ENCODE data around the gene TTC21B.
"Not testable (repeated sequence)": the region's sequence is repeated elsewhere in the genome, so short reads cannot be mapped to it uniquely, and the experiment has no call there.

The TTC21B gene

GRCh38 chr2:165872101-165872791 is 81.3 kb downstream of the TTC21B start:
- Histone ChIP-seq H3K36me3 (peaks cover 4% of the 10 kb centered on the region; the same call in 1 of the 2 replicates), H3K4me3 (no peak overlapping the region), H3K27ac (no peak overlapping the region), H3K4me1 (no peaks in the 10 kb centered on the region), H3K9me3 (no peaks in the 10 kb centered on the region), H3K27me3 (no peaks in the 10 kb centered on the region), H3K9ac (no peak overlapping the region), H4K20me1 (no peaks in the 10 kb centered on the region), H3K4me2 (no peak overlapping the region)
- no peak for TF ChIP-seq Cebpa-rat (IDR thresholded peaks at IDR 0.05)

DNA sequence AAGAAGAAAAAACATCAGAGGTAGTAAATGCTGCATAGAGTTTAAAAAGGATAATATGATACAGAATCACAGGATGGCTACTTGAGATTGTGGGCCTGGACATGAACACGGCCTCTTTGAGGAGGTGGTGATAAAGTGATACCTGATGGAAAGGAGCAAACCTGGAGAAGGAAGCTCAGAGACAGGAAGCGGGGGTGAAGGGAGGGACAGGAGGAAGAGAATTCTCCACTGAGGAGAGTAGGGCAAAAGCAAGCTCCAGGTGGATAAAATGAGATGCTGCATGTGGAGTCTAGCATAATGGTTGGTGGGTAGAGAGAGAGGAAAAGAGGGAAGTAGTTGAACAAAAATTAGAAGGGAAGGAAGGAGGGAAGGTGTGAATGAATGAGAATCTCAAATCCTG is 82.6 kb downstream of the TTC21B start:
- H3K4me1 ChIP-seq = no peaks in the 10 kb centered on the region
- peaks cover 3% of the 10 kb centered on the region; the same call in 1 of the 2 replicates for H3K36me3 ChIP-seq
- TF ChIP-seq Cebpa-rat (IDR thresholded peaks at IDR 0.05) = no peak

DNA sequence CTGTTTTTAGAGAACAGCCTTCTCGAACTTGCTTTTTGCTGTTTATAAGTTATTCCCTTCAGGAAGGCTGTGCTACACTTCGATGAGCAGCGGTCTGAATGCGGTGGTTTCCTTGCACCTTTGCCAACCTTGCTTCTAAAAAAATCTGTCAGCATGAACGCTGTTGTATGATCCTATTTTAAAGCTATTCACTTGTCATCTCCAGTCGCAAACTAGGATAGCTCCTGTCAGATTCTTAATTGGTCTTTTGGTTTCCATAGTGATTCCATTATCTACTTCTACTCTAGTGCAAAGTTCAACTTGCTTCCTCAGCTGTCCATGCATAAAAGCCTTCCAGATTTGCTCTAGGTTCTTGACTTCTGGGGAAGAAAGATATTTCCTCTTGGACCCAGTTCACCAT is 83.2 kb downstream of the TTC21B start:
- Histone ChIP-seq H3K4me1 (no peaks in the 10 kb centered on the region), H3K27me3 (no peaks in the 10 kb centered on the region), H3K9ac (no peak overlapping the region), H3K27ac (no peak overlapping the region), H3K9me3 (no peaks in the 10 kb centered on the region), H3K4me2 (no peak overlapping the region), H4K20me1 (no peaks in the 10 kb centered on the region), H3K36me3 (peaks cover 3% of the 10 kb centered on the region; the same call in 1 of the 2 replicates), H3K4me3 (no peak overlapping the region)
- no peak for TF ChIP-seq Cebpa-rat (IDR thresholded peaks at IDR 0.05)

More for the DNA sequence above, 82.6 kb downstream of the TTC21B start:
- Histone ChIP-seq H3K9ac (no peak overlapping the region), H3K27me3 (no peaks in the 10 kb centered on the region), H3K4me3 (no peak overlapping the region), H3K4me2 (no peak overlapping the region), H3K27ac (no peak overlapping the region), H3K9me3 (no peaks in the 10 kb centered on the region), H4K20me1 (no peaks in the 10 kb centered on the region)

GRCh38 chr2:165868211-165868610 is 85.4 kb downstream of the TTC21B start:
- Histone ChIP-seq H3K4me3 (no peak overlapping the region), H3K4me1 (no peaks in the 10 kb centered on the region), H3K9ac (no peak overlapping the region), H4K20me1 (no peaks in the 10 kb centered on the region), H3K9me3 (no peaks in the 10 kb centered on the region), H3K27me3 (no peaks in the 10 kb centered on the region), H3K27ac (no peak overlapping the region), H3K36me3 (no peaks in the 10 kb centered on the region; the same call in 1 of the 2 replicates), H3K4me2 (no peak overlapping the region)
- TF ChIP-seq Cebpa-rat (IDR thresholded peaks at IDR 0.05) = no peak

- H3K4me3 ChIP-seq = no peak overlapping the region
- H4K20me1 ChIP-seq = no peaks in the 10 kb centered on the region
- no peaks in the 10 kb centered on the region for H3K27me3 ChIP-seq
- no peak overlapping the region for H3K27ac ChIP-seq
- peaks cover 24% of the 10 kb centered on the region for H3K9me3 ChIP-seq
- no peaks in the 10 kb centered on the region for H3K4me1 ChIP-seq
- no peak for TF ChIP-seq Cebpa-rat (IDR thresholded peaks at IDR 0.05)
- H3K4me2 ChIP-seq = no peak overlapping the region
- no peaks in the 10 kb centered on the region for H3K36me3 ChIP-seq
- no peak overlapping the region for H3K9ac ChIP-seq
Measured at GRCh38 chr2:165864296-165864695, 89.3 kb downstream of the TTC21B start.

DNA sequence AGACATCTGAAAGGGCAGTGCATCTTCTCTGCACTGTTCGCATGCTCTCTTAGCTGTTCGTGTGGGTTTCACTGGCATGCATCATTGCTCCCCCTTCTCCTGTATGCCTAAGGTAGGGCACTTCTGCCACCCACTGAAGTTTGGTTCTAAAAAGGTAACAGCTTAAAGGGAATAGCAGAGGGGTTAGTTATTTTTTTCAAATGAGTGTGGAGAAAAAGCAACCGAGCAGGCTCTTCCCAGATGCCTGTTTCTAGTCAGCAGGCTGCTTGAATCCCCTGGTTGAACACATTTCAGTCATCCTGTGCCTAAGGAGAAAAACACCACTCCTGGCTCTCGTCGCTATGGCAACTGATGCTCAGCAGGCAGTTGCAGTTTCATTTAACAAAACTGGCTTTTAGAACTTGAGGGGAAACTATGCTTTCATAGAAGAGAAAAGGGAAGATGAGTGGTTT is 89.7 kb downstream of the TTC21B start:
- TF ChIP-seq Cebpa-rat (IDR thresholded peaks at IDR 0.05) = no peak
- H3K4me2 ChIP-seq = no peak overlapping the region

GRCh38 chr2:165861083-165861482 is 92.5 kb downstream of the TTC21B start:
- not testable (repeated sequence) for H3K27me3 ChIP-seq, H3K4me1 ChIP-seq, H3K9ac ChIP-seq, H4K20me1 ChIP-seq, H3K4me2 ChIP-seq, H3K4me3 ChIP-seq, H3K36me3 ChIP-seq, H3K27ac ChIP-seq
- H3K9me3 ChIP-seq = peaks cover 25% of the 10 kb centered on the region

More for the DNA sequence above, 89.7 kb downstream of the TTC21B start:
- peaks cover 25% of the 10 kb centered on the region for H3K9me3 ChIP-seq
- no peak overlapping the region for H3K4me3 ChIP-seq
- no peaks in the 10 kb centered on the region for H4K20me1 ChIP-seq
- H3K27me3 ChIP-seq = no peaks in the 10 kb centered on the region
- H3K36me3 ChIP-seq = no peaks in the 10 kb centered on the region
- no peak overlapping the region for H3K9ac ChIP-seq
- H3K4me1 ChIP-seq = no peaks in the 10 kb centered on the region
- H3K27ac ChIP-seq = no peak overlapping the region

DNA sequence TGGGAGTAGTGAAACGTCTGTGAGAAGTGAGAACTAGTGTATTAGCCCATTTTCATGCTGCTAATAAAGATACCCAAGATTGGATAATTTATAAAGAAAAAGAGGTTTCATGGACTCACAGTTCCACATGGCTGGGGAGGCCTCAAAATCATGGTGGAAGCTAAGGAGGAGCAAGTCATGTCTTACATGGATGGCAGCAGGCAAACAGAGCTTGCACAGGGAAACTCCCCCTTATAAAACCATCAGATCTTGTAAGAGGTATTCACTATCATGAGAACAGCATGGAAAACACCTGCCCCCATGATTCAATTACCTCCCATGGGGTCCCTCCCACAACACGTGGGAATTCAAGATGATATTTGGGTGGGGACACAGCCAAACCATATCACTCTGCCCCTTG is 93.9 kb downstream of the TTC21B start:
- peaks cover 25% of the 10 kb centered on the region for H3K9me3 ChIP-seq
- not testable (repeated sequence) for H3K4me2 ChIP-seq

GRCh38 chr2:165857876-165858275 is 95.7 kb downstream of the TTC21B start:
- no peak for TF ChIP-seq Cebpa-rat (IDR thresholded peaks at IDR 0.05)
- Histone ChIP-seq H4K20me1 (no peaks in the 10 kb centered on the region), H3K9ac (no peak overlapping the region), H3K36me3 (peaks cover 13% of the 10 kb centered on the region; the same call in 1 of the 2 replicates), H3K4me2 (no peak overlapping the region), H3K27ac (no peak overlapping the region), H3K4me3 (no peak overlapping the region), H3K4me1 (no peaks in the 10 kb centered on the region), H3K27me3 (no peaks in the 10 kb centered on the region), H3K9me3 (peaks cover 42% of the 10 kb centered on the region)

More for the DNA sequence above, 93.9 kb downstream of the TTC21B start:
- H3K27ac ChIP-seq, H3K36me3 ChIP-seq, H3K4me1 ChIP-seq, H4K20me1 ChIP-seq, H3K4me3 ChIP-seq, H3K27me3 ChIP-seq, H3K9ac ChIP-seq: not testable (repeated sequence)

DNA sequence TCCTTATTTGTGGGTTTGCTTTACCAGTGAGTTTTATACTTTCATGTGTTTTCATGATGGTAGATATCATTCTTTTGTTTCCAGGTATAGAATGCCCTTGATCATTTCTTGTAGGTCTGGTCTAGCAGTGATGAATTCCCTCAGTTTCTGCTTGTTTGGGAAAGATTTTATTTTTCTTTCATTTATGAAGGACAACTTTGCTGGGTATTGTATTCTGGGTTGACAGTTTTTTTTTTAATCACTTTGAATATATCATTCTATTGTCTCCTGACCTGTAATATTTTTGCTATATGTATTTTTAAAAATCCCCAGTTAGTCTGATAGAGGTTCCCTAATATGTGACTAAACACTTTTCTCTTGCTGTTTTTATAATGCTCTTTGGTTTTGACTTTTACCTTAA is 101.2 kb downstream of the TTC21B start:
- H3K4me2 ChIP-seq = no peak overlapping the region
- H3K27ac ChIP-seq = no peak overlapping the region
- no peak overlapping the region for H3K4me3 ChIP-seq
- peaks cover 13% of the 10 kb centered on the region; the same call in 1 of the 2 replicates for H3K36me3 ChIP-seq
- no peak for TF ChIP-seq Cebpa-rat (IDR thresholded peaks at IDR 0.05)
- no peak overlapping the region for H3K9ac ChIP-seq
- no peaks in the 10 kb centered on the region for H3K4me1 ChIP-seq
- H3K27me3 ChIP-seq = no peaks in the 10 kb centered on the region
- H3K9me3 ChIP-seq = peaks cover 24% of the 10 kb centered on the region
- H4K20me1 ChIP-seq = no peaks in the 10 kb centered on the region
